Spleen (tissue), 7 donors: ENCODE measurements around the gene LMAN1.

Experiments used
- CTCF ChIP-seq, 11 experiments: fragments of 200-600 bp in 7 of 11; fragments of 450-650 bp in 4 of 11; sonication (generic) in 4 of 11; IDR thresholded peaks in 8 of 11; conservative IDR thresholded peaks in 3 of 11; 1 replicate in 7 of 11; 2 replicates in 4 of 11; pipeline versions ENCODE4 v1.4.0 to v1.8.0; 2016 to 2021; ENCODE audit warnings: antibody characterized with exemption in 11 of 11, inconsistent platforms in 4 of 11, mild to moderate bottlenecking in 1 of 11
- POLR2AphosphoS5 ChIP-seq, 3 donors: sonication (generic); formaldehyde crosslinking; IDR thresholded peaks; one replicate each; pipeline ENCODE4 v1.5.1; 2017; ENCODE audit warnings: antibody characterized with exemption in 3 of 3
- donor health status: DM: no; HTN: no; CAD: no; lungs with moderate emphysema.
- donor health status: DM: no; HTN: no; CAD: no.
- donor health status: DM: no; HTN: no; CAD: no.

GRCh38 chr18:59318460-59319050 lies 40.5 kb downstream of the LMAN1 start, which contains the start of gene CPLX4:
- TF ChIP-seq POLR2AphosphoS5 (IDR thresholded peaks at IDR 0.05) (no peak), CTCF (IDR thresholded peaks at IDR 0.05 in 8 of 11, conservative IDR thresholded peaks at IDR 0.05 in 3 of 11) (no peak)
